Measurements from ENCODE around the gene CEP41. TPM values are rescaled to one million over a fixed set of nuclear protein-coding genes. Genes with fewer than 3 reads are reported as not detected.

CEP41 gene
- total and polyA plus RNA-seq, 11 donors = 1.7 to 11.4 (median 4.1) TPM

DNA sequence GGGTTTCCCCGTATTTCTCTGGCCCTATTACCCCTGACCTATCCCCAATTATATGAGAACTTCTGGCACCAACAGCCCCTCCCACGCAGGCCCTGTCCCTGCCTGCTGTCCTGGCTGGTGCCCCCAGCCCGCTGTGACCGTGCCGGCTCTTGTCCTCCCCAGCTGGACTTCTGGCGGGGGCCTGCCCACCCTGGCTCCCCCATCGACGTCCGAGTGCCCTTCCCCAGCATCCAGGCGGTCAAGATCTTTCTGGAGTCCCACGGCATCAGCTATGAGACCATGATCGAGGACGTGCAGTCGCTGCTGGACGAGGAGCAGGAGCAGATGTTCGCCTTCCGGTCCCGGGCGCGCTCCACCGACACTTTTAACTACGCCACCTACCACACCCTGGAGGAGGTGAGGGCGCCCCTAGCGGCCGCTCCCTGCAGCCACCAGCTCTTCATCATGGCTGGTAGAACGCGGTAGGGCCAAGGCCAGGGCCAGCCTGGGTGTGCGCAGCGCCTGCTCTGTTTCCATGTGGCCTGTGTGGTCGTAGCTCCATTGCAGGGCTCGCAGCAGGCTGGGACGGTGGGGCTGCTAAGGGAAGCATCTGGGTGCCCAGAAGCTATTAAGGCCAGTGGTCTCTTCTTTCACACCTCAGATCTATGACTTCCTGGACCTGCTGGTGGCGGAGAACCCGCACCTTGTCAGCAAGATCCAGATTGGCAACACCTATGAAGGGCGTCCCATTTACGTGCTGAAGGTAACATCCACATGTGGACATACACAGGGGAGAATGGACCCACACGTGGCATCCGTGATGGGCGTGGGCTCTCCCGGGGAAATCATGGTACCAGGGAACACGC, 59.1 kb downstream of the CEP41 start:
- no peak overlapping the region for H3K4me3 ChIP-seq
- peak in 1 of 5 donors; percentile 55 for DNase-seq
- H3K27me3 ChIP-seq = no peaks in the 10 kb centered on the region
- H3K4me1 ChIP-seq = peaks cover 0 to 11% (median 0%) of the 10 kb centered on the region in 12 donors
- H3K36me3 ChIP-seq = no peaks in the 10 kb centered on the region
- H3K27ac ChIP-seq = no peak overlapping the region
- peak in 1 of 4 donors; percentile 41 for ATAC-seq
- TF ChIP-seq POLR2A (IDR thresholded peaks at IDR 0.05) = no peak
- peak in 5 of 12 donors; percentile 14 to 26 (median 17) for TF ChIP-seq CTCF (IDR thresholded peaks at IDR 0.05)
- intact Hi-C loops (cut with DNase I) = loop anchor here in 1 of 10 donors (10.0 kb wide), 1 partner anchor 57 kb away; no protein-coding TSS in a partner anchor
- peaks cover 0 to 5% (median 0%) of the 10 kb centered on the region in 12 donors for H3K9me3 ChIP-seq
- WGBS, 4 donors = 89 to 92% (median 90%) methylated on average over 40 to 41 of the region's 41 CpGs

- H3K4me3 ChIP-seq = no peak overlapping the region
- TF ChIP-seq POLR2A (IDR thresholded peaks at IDR 0.05) = no peak
- no peak for TF ChIP-seq CTCF (IDR thresholded peaks at IDR 0.05)
- H3K9me3 ChIP-seq = peaks cover 0 to 7% (median 0%) of the 10 kb centered on the region in 12 donors
- H3K36me3 ChIP-seq = no peaks in the 10 kb centered on the region
- ATAC-seq (no peak), DNase-seq (no peak)
- 81 to 94% (median 89%) methylated on average over 7 of the region's 7 CpGs for whole genome bisulfite sequencing, 4 donors
- no peaks in the 10 kb centered on the region for H3K27me3 ChIP-seq
- peaks cover 0 to 11% (median 0%) of the 10 kb centered on the region in 12 donors for H3K4me1 ChIP-seq
- H3K27ac ChIP-seq = no peak overlapping the region
- intact Hi-C loops (cut with DNase I) = loop anchor here in 1 of 10 donors (10.0 kb wide), 1 partner anchor 56 kb away; no protein-coding TSS in a partner anchor
Measured at GRCh38 chr7:130380861-130381455, 59.9 kb downstream of the CEP41 start.

DNA sequence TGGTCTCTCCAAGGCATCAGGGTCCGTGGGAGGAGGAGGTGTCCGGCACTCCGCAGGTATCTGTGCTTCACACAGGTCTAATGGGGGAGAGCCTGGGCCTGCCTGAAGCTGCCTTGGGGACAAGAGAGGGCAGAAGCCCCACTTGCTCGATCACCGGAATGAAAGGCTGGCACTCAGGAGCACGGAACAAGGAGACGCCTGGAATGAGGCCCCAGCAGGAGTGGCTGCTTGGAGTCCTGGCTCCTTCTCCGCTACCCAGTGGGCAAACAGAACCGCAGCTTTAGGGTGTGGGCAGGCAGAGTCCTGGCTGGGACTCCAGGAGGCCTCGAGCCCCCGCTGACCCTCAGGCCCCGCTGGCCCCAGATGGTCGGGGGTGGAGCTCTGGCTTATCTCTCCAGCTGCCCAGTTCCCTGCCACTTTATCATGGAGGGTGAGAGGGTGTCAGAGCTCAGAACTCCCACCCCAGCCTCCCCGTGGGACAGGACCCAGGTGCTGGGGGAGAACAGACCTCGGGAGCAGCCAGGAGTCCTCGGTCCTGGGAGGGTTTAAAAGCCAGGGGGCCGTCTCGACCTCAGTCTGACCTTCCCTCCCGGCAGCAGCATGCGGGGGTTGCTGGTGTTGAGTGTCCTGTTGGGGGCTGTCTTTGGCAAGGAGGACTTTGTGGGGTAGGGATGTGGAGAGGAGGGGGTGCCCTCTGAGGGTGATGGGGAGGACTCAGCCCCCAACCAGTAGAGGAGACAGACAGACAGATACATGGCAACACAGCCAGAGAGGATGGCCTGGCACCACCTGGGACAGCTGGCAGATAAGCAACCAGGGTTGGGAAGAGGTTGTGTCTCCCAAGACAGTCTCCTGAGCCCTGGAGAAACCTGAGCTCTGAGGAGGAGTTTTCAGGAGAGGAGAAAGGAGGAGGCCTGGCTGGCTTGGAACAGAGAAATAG, 60.6 kb downstream of the CEP41 start, which contains the start of gene CPA1:
Gene CPA1 (plus strand): TSS at position 574 of the 940 bp plus-strand sequence. CDS start 27 bp downstream, at position 601.
- H3K27me3 ChIP-seq = no peaks in the 10 kb centered on the region
- no peak within 1 kb of the TSS for H3K4me3 ChIP-seq
- H3K36me3 ChIP-seq = no peaks in the 10 kb centered on the region
- intact Hi-C loops (cut with DNase I) = loop anchor here in 1 of 10 donors (10.0 kb wide), 1 partner anchor 55 kb away; no protein-coding TSS in a partner anchor
- ATAC-seq (peak in 2 of 4 donors; percentile 14 to 39), DNase-seq (no peak)
- H3K9me3 ChIP-seq = peaks cover 0 to 7% (median 0%) of the 10 kb centered on the region in 12 donors
- 42 to 47% (median 45%) methylated on average over 14 to 20 of the region's 20 CpGs for WGBS, 4 donors
- H3K4me1 ChIP-seq = peaks cover 0 to 11% (median 0%) of the 10 kb centered on the region in 12 donors
- TF ChIP-seq CTCF (IDR thresholded peaks at IDR 0.05) (no peak), POLR2A (IDR thresholded peaks at IDR 0.05) (no peak)
- H3K27ac ChIP-seq = no peak within 1 kb of the TSS

Measured in heart left ventricle (tissue), 16 donors.